PC-3 (cell line): ENCODE data around the gene NTRK2. TPM values are rescaled to one million over a fixed set of nuclear protein-coding genes. Genes with fewer than 3 reads are reported as not detected.

ENCODE experiments used
- ATAC-seq: fragments of 200-7000 bp; cut with Tn5 transposase; 2 replicates; pipeline ENCODE4 v1.9.1; 2020; ENCODE audit warnings: mild to moderate bottlenecking, moderate library complexity
- BruUV-seq: library from RNA; stranded (reverse); fragments of 400-500 nt; replicated peaks from 2 replicates; lab custom pipeline; 2021; lab: Mats Ljungman, UMichigan
- CTCF ChIA-PET: fragments of 300-600 bp; sonication (Branson Sonifier 250); formaldehyde crosslinking; loops from one replicate; lab custom pipeline; 2022; ENCODE audit warnings: antibody characterized with exemption; lab: Charles Lee
- POLR2A ChIA-PET: fragments of 300-600 bp; sonication (Branson Sonifier 250); formaldehyde crosslinking; loops from one replicate; lab custom pipeline; 2022; ENCODE audit warnings: antibody characterized with exemption; ENCODE audit not compliant: unreplicated experiment; lab: Charles Lee
- DNase-seq: peaks from one replicate; pipeline ENCODE4 v3.0.0-alpha.2; 2015
- H2AFZ ChIP-seq: fragments of 300-600 bp; sonication (generic); 2 replicates; pipeline ENCODE4 v1.6.0; 2016; ENCODE audit warnings: antibody characterized with exemption, low read length
- H3F3A ChIP-seq: fragments of 300-600 bp; sonication (generic); one replicate; pipeline ENCODE4 v1.6.0; 2017; ENCODE audit warnings: antibody characterized with exemption, low read length, control low read depth, mild to moderate bottlenecking; ENCODE audit not compliant: unreplicated experiment
- H3K27ac ChIP-seq: fragments of 300-600 bp; sonication (generic); 2 replicates; pipeline ENCODE4 v1.5.1; 2016; ENCODE audit warnings: mild to moderate bottlenecking, low read length
- H3K27me3 ChIP-seq: fragments of 300-600 bp; sonication (generic); 2 replicates; pipeline ENCODE4 v1.6.1; 2016; ENCODE audit warnings: low read length, mixed read lengths
- H3K36me3 ChIP-seq: fragments of 300-600 bp; sonication (generic); 2 replicates; pipeline ENCODE4 v1.6.1; 2016; ENCODE audit warnings: low read depth, mixed run types, low read length, mixed read lengths
- H3K4me1 ChIP-seq: fragments of 300-600 bp; sonication (generic); 2 replicates; pipeline ENCODE4 v1.5.1; 2016; ENCODE audit warnings: low read length; ENCODE audit not compliant: insufficient read depth
- H3K4me2 ChIP-seq: fragments of 300-600 bp; sonication (generic); 2 replicates; pipeline ENCODE4 v1.6.0; 2016; ENCODE audit warnings: low read length
- H3K4me3 ChIP-seq: fragments of 300-600 bp; sonication (generic); 2 replicates; pipeline ENCODE4 v1.5.1; 2016; ENCODE audit warnings: mild to moderate bottlenecking, low read length, mixed read lengths
- H3K79me2 ChIP-seq: fragments of 300-600 bp; sonication (generic); 2 replicates; pipeline ENCODE4 v1.6.1; 2017; ENCODE audit warnings: low read length, mixed read lengths
- H3K9ac ChIP-seq: fragments of 300-600 bp; sonication (generic); 2 replicates; pipeline ENCODE4 v1.6.0; 2016; ENCODE audit warnings: mild to moderate bottlenecking, low read length
- H3K9me2 ChIP-seq: fragments of 300-600 bp; sonication (generic); replicated peaks from 2 replicates; pipeline ENCODE4 v1.6.1; 2016; ENCODE audit warnings: mixed run types, low read length, mixed read lengths
- H3K9me3 ChIP-seq: fragments of 300-600 bp; sonication (generic); 2 replicates; pipeline ENCODE4 v1.6.1; 2016; ENCODE audit warnings: low read length, mixed read lengths
- H4K20me1 ChIP-seq: fragments of 300-600 bp; sonication (generic); 2 replicates; pipeline ENCODE4 v1.6.1; 2016; ENCODE audit warnings: low read length, mixed read lengths
- EZH2 ChIP-seq: fragments of 300-600 bp; sonication (generic); IDR thresholded peaks from one replicate; pipeline ENCODE4 v1.6.1; 2017; ENCODE audit warnings: antibody characterized with exemption, mild to moderate bottlenecking, low read length; ENCODE audit not compliant: unreplicated experiment
- EZH2phosphoT487 ChIP-seq: fragments of 300-600 bp; sonication (generic); IDR thresholded peaks from 2 replicates; pipeline ENCODE4 v1.6.1; 2018; ENCODE audit warnings: mild to moderate bottlenecking, antibody characterized with exemption, low read length, borderline replicate concordance
- intact Hi-C: fragments of 100-400 bp; cut with micrococcal nuclease; formaldehyde crosslinking; loops from 2 replicates; pipeline ENCODE4 v1.9.0; 2023
- total RNA-seq: library from RNA; depleted of rRNA; stranded (reverse); fragments of >200 nt; gene quantifications from 2 replicates; pipeline ENCODE4 v1.2.3, GENCODE V29; 2014
- TF ChIP-seq, protein P1 (sequence below): fragments of 300-600 bp; sonication (generic); conservative IDR thresholded peaks from 2 replicates; pipeline ENCODE4 v1.5.1; 2017; ENCODE audit warnings: antibody characterized with exemption, low read depth, mild to moderate bottlenecking, low read length

Gene NTRK2
- total RNA-seq, 1 experiment from 2014 or later, result not detected

DNA sequence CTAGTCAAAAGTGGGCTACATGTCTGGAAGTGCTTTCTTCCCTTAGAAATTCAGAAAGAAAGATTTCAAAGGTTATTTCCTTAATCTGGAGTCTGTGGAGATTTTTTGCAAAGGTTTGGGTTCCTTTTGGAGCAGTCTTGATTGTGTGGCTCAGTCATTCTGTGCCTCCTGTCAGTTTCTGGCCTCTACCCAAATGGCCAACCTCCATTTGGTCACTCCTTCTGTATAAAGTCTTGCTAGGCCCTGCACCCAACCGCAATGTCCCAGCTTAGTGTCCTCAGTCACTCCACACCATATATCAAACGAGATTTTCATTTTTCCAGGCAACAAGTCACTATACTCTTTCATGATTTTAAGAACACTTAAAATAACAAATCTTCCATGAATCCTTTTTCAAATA is 199.6 kb downstream of the NTRK2 start:
- Histone ChIP-seq H3K36me3 (no peaks in the 10 kb centered on the region), H4K20me1 (no peaks in the 10 kb centered on the region), H3K79me2 (no peaks in the 10 kb centered on the region), H3K4me2 (no peak overlapping the region), H2AFZ (no peak overlapping the region), H3K27ac (no peak overlapping the region), H3K9ac (no peak overlapping the region), H3F3A (no peaks in the 10 kb centered on the region), H3K4me1 (no peaks in the 10 kb centered on the region), H3K27me3 (no peaks in the 10 kb centered on the region), H3K9me2 (no peaks in the 10 kb centered on the region), H3K4me3 (no peak overlapping the region), H3K9me3 (no peaks in the 10 kb centered on the region)
- no TSS peak for BruUV-seq
- no peak for DNase-seq
- TF ChIP-seq EZH2phosphoT487 (no peak), EZH2 (no peak)
- TF ChIP-seq, protein P1, sequence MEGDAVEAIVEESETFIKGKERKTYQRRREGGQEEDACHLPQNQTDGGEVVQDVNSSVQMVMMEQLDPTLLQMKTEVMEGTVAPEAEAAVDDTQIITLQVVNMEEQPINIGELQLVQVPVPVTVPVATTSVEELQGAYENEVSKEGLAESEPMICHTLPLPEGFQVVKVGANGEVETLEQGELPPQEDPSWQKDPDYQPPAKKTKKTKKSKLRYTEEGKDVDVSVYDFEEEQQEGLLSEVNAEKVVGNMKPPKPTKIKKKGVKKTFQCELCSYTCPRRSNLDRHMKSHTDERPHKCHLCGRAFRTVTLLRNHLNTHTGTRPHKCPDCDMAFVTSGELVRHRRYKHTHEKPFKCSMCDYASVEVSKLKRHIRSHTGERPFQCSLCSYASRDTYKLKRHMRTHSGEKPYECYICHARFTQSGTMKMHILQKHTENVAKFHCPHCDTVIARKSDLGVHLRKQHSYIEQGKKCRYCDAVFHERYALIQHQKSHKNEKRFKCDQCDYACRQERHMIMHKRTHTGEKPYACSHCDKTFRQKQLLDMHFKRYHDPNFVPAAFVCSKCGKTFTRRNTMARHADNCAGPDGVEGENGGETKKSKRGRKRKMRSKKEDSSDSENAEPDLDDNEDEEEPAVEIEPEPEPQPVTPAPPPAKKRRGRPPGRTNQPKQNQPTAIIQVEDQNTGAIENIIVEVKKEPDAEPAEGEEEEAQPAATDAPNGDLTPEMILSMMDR, result no peak
- no peak for ATAC-seq
- intact Hi-C loops, result no loop called here
- ChIA-PET POLR2A (no interaction called here), CTCF (no interaction called here)

DNA sequence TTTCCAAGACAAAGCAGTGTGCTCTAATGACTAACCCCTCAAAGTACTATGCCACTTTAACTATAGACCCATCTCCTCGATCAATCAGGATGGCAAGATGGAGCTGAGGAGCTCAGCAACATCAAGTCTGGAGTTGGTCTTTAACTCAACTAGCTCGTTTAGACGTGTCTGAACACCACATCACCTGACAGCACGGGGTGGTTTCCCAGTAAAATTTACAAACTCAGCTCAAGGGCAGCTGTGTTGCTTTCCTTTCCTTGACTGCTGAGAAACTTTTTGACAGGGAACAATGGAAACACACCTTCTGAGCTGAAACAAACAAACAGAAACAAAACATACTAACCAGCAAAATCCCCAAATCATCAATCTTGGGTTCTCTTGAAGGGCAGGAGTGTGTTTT is 202.5 kb downstream of the NTRK2 start:
- ATAC-seq, result no peak
- ChIA-PET CTCF (no interaction called here), POLR2A (no interaction called here)
- Histone ChIP-seq H3K9me3 (no peaks in the 10 kb centered on the region), H3K4me1 (no peaks in the 10 kb centered on the region), H2AFZ (no peak overlapping the region), H3K4me2 (no peak overlapping the region), H3K4me3 (no peak overlapping the region), H3K27me3 (no peaks in the 10 kb centered on the region), H3F3A (no peaks in the 10 kb centered on the region), H3K9me2 (no peaks in the 10 kb centered on the region), H4K20me1 (no peaks in the 10 kb centered on the region), H3K27ac (no peak overlapping the region), H3K79me2 (no peaks in the 10 kb centered on the region), H3K9ac (no peak overlapping the region), H3K36me3 (no peaks in the 10 kb centered on the region)
- no peak for DNase-seq
- intact Hi-C loops, result no loop called here
- BruUV-seq, result no TSS peak
- TF ChIP-seq, protein P1, result no peak
- TF ChIP-seq EZH2phosphoT487, result no peak
- no peak for TF ChIP-seq EZH2

DNA sequence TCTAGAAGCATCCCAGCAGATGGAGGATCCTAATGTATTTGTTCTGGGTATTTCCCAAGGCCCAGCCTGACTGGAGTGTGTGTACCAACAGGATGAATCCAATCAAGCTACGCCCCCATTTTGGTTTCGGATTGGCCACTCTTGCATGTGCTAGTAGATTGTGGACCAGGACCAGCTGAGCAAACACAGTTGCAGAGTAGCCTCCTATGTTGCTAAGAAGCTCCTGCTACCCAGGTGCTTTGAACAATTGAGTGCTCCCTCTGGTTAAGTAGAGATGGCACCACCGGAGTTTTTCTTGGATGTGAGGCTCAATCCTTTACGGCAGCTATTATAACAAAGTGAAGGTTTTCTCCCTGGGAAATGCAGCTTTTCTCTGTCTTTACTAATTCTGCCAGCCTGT is 204.5 kb downstream of the NTRK2 start:
- CTCF ChIA-PET, result no interaction called here

More for the DNA sequence above, 204.5 kb downstream of the NTRK2 start:
- intact Hi-C loops, result no loop called here
- no peak overlapping the region for H3K27ac ChIP-seq
- ATAC-seq (no peak), DNase-seq (no peak)
- no peaks in the 10 kb centered on the region for H3K36me3 ChIP-seq
- no peaks in the 10 kb centered on the region for H3F3A ChIP-seq
- TF ChIP-seq EZH2, result no peak
- no peak overlapping the region for H2AFZ ChIP-seq
- no peak overlapping the region for H3K4me2 ChIP-seq
- no peaks in the 10 kb centered on the region for H3K27me3 ChIP-seq
- no peaks in the 10 kb centered on the region for H4K20me1 ChIP-seq
- no peaks in the 10 kb centered on the region for H3K9me3 ChIP-seq
- no TSS peak for BruUV-seq
- no peak overlapping the region for H3K4me3 ChIP-seq
- no peak overlapping the region for H3K9ac ChIP-seq
- H3K9me2 ChIP-seq, result no peaks in the 10 kb centered on the region
- no peaks in the 10 kb centered on the region for H3K4me1 ChIP-seq
- no peaks in the 10 kb centered on the region for H3K79me2 ChIP-seq
- POLR2A ChIA-PET, result no interaction called here
